Tibial nerve (tissue), 4 donors: ENCODE results near the gene CABLES1.

Source experiments
- CTCF ChIP-seq, 5 experiments: fragments of 200-600 bp in 3 of 5; fragments of 450-650 bp in 2 of 5; sonication (generic) in 3 of 5; IDR thresholded peaks; one replicate each; pipeline ENCODE4 v1.5.1; 2016 to 2019; ENCODE audit warnings: antibody characterized with exemption in 5 of 5, mild to moderate bottlenecking in 3 of 5, moderate library complexity in 2 of 5
- EP300 ChIP-seq, 2 donors: sonication (generic); formaldehyde crosslinking; IDR thresholded peaks; one replicate each; pipeline ENCODE4 v1.6.1; 2017; ENCODE audit warnings: antibody characterized with exemption in 2 of 2, mild to moderate bottlenecking in 1 of 2
- POLR2A ChIP-seq, 2 donors: fragments of 450-650 bp; IDR thresholded peaks; one replicate each; pipeline ENCODE4 v1.6.1; 2017; ENCODE audit warnings: antibody characterized with exemption in 2 of 2, mild to moderate bottlenecking in 2 of 2, moderate library complexity in 2 of 2

- TF ChIP-seq CTCF (IDR thresholded peaks at IDR 0.05), result no peak
- no peak for TF ChIP-seq POLR2A (IDR thresholded peaks at IDR 0.05)
- no peak for TF ChIP-seq EP300 (IDR thresholded peaks at IDR 0.05)
Observed at GRCh38 chr18:23189099-23189498, 53.8 kb downstream of the CABLES1 start.
